ENCODE data around the gene CYP19A1.
"Not testable (repeated sequence)": the region's sequence is repeated elsewhere in the genome, so short reads cannot be mapped to it uniquely, and the experiment has no call there.

Gene CYP19A1

DNA sequence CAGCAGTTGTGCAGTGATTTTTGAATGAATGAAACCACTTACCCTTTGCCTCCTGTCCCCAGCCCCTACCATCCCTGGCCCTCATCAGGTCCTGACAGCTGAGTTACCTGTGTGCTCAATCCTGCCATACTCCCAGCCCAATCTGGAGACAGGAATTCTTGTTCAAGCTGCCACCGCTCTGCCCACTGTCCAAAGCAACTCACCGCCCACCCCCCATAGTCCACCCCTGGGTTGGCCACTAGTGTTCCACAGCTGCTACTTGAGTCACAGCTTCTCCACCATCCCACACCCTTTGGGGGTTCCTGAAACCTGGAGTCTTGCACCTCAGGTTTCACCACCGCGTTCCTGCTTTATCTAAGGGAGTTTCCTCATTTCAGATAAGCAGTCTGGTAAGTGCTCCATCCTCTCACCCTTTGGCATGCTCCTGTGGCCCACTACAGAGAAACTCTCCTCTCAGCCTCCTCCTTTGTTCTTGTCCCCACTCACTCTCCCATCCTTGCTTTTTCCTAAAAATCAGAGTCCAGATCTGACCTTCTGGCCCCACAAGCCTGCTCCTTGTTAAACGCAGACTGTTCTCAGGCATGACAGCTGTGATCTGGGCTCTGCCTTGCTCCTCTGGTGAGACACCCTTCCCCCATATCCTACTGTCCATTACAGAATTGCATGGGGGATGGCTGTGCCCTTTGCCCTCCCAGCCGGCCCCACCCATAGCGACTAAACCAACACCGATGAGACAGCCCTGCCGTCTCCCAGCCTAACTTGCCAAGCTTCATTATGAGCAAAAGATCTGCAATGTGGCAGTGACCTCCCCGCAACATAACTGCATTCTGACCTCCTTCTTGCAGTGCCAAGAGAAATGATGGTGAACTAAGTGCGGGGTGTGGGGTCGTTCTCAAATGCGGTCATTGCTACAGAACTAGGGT lies 50.0 kb downstream of the CYP19A1 start:
- TF ChIP-seq, protein P1, sequence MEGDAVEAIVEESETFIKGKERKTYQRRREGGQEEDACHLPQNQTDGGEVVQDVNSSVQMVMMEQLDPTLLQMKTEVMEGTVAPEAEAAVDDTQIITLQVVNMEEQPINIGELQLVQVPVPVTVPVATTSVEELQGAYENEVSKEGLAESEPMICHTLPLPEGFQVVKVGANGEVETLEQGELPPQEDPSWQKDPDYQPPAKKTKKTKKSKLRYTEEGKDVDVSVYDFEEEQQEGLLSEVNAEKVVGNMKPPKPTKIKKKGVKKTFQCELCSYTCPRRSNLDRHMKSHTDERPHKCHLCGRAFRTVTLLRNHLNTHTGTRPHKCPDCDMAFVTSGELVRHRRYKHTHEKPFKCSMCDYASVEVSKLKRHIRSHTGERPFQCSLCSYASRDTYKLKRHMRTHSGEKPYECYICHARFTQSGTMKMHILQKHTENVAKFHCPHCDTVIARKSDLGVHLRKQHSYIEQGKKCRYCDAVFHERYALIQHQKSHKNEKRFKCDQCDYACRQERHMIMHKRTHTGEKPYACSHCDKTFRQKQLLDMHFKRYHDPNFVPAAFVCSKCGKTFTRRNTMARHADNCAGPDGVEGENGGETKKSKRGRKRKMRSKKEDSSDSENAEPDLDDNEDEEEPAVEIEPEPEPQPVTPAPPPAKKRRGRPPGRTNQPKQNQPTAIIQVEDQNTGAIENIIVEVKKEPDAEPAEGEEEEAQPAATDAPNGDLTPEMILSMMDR (conservative IDR thresholded peaks at IDR 0.05; ENCODE audit: low read depth, low read length), result no peak
- no peak for DNase-seq (ENCODE audit: low read depth)
- no peak overlapping the region for H3K4me3 ChIP-seq (ENCODE audit: low read length)

DNA sequence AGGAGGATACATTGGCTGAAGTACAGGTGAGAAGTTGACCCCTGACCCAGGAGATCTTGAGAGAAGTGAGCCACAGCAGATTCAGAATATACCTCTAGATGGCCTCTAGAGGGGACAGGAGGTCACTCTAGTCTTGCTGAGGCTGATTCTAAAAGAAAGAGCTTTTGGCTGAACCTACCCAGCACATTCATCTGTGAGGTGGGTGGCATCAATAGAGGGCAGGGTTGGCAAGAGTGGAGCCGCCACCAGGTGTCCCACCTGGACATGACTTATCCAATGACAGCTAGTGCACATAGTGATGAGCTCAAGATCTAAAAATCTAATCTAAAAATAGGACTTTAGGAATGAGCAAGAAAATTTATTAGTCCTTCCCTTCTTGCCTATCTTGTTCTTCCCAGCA lies 51.6 kb downstream of the CYP19A1 start:
- TF ChIP-seq, protein P1 (conservative IDR thresholded peaks at IDR 0.05; ENCODE audit: low read depth, low read length), result no peak
- no peak overlapping the region for H3K4me3 ChIP-seq (ENCODE audit: low read length)
- DNase-seq (ENCODE audit: low read depth), result no peak

DNA sequence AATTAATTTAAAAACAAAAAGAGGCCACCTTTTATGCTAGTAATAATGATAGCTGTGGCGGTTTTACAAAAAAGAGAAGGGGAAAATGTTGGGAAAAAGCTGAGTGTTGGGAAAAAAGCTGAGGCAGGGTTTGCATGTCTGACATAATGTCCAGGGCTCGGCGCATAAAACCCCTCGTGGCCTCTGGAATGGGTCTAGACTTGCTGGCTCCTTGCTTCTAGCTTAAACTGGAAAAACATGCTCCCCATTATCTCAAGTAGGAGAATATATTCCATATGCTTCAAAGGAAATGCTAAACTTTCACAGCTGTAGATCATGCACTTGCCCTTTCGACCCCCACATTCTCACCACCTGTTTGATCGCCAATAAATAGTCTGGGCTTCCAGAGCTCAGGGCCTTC lies 53.0 kb downstream of the CYP19A1 start:
- H3K4me3 ChIP-seq (ENCODE audit: low read length), result no peak overlapping the region
- TF ChIP-seq, protein P1 (conservative IDR thresholded peaks at IDR 0.05; ENCODE audit: low read depth, low read length), result no peak
- no peak for DNase-seq (ENCODE audit: low read depth)

GRCh38 chr15:51284871-51285270 lies 53.5 kb downstream of the CYP19A1 start:
- DNase-seq (ENCODE audit: low read depth), result no peak
- TF ChIP-seq, protein P1 (conservative IDR thresholded peaks at IDR 0.05; ENCODE audit: low read depth, low read length), result no peak
- no peak overlapping the region for H3K4me3 ChIP-seq (ENCODE audit: low read length)

- DNase-seq (ENCODE audit: low read depth), result no peak
- no peak overlapping the region for H3K4me3 ChIP-seq (ENCODE audit: low read length)
- TF ChIP-seq, protein P1 (conservative IDR thresholded peaks at IDR 0.05; ENCODE audit: low read depth, low read length), result no peak
Measured at GRCh38 chr15:51283026-51283425, 55.4 kb downstream of the CYP19A1 start.

- not testable (repeated sequence) for DNase-seq (ENCODE audit: low read depth)
Measured at GRCh38 chr15:51282241-51282640, 56.2 kb downstream of the CYP19A1 start.

DNA sequence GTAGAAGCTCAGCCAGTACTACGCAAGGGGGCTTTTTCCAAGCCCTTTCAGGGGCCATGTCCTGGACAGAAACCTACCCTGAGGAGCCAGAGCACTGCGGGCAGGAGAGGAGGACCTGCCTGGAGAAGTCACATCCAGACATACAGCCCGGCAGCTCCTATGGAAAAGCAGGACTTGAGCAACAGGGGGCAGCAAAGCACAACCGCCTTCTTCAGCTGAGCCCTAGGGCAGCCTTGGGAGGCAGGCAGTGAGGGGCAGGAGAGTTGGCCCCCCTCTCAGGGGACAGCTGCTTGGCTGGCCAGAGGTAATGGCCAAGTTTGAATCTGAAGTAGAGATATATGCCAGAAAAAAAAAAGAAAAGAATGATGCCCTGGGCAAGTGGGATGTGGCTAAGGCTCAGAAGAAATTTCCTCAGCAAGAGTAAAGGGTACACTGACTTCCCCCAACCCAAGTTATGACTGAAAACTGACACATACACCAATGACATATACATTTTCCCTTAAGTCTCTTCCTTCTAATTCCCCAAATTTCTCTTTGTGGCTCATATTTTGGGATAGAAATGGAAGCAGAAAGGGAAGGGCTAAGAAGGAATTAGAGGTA lies 56.9 kb downstream of the CYP19A1 start:
- peak; percentile 3 for DNase-seq (ENCODE audit: low read depth)
- TF ChIP-seq, protein P1 (conservative IDR thresholded peaks at IDR 0.05; ENCODE audit: low read depth, low read length), result peak; percentile 84

More at GRCh38 chr15:51282241-51282640, 56.2 kb downstream of the CYP19A1 start:
- not testable (repeated sequence) for H3K4me3 ChIP-seq (ENCODE audit: low read length)

More for the DNA sequence above, 56.9 kb downstream of the CYP19A1 start:
- no peak overlapping the region for H3K4me3 ChIP-seq (ENCODE audit: low read length)
